WTC11 (cell line): ENCODE data around the gene GLRB. TPM values are rescaled to one million over a fixed set of nuclear protein-coding genes. Genes with fewer than 3 reads are reported as not detected.

Source experiments
- ATAC-seq: fragments of 200-7000 bp; cut with Tn5 transposase; 2 replicates; pipeline ENCODE4 v1.10.0; 2021; ENCODE audit warnings: mild to moderate bottlenecking, moderate library complexity
- CTCF ChIA-PET: fragments of 300-600 bp; sonication (Branson Sonifier 250); formaldehyde crosslinking; loops from one replicate; lab custom pipeline; 2021; ENCODE audit warnings: antibody characterized with exemption; lab: Charles Lee
- POLR2A ChIA-PET: fragments of 350-600 bp; sonication (Branson Sonifier 250); formaldehyde crosslinking; loops from one replicate; lab custom pipeline; 2021; ENCODE audit warnings: antibody characterized with exemption; lab: Charles Lee
- DNase-seq: peaks from one replicate; pipeline ENCODE4 v3.0.0; 2021; ENCODE audit warnings: low spot score
- H3K27ac Mint-ChIP-seq: 2 replicates; pipeline ENCODE4 v1.8.0; 2021; ENCODE audit warnings: mixed read lengths
- H3K27me3 Mint-ChIP-seq: 2 replicates; pipeline ENCODE4 v1.8.0; 2021; ENCODE audit warnings: low read depth, mild to moderate bottlenecking, moderate library complexity, mixed read lengths
- H3K36me3 Mint-ChIP-seq: 2 replicates; pipeline ENCODE4 v1.8.0; 2021; ENCODE audit warnings: mixed read lengths
- H3K4me1 Mint-ChIP-seq: 2 replicates; pipeline ENCODE4 v1.8.0; 2022; ENCODE audit warnings: mixed read lengths
- H3K4me3 Mint-ChIP-seq: 2 replicates; pipeline ENCODE4 v1.8.0; 2021; ENCODE audit warnings: mild to moderate bottlenecking, moderate library complexity, mixed read lengths
- H3K9me3 Mint-ChIP-seq: 2 replicates; pipeline ENCODE4 v1.8.0; 2021; ENCODE audit warnings: mixed read lengths
- CREB1 ChIP-seq: sonication (generic); formaldehyde crosslinking; IDR thresholded peaks from 2 replicates; pipeline ENCODE4 v1.8.0; 2023; ENCODE audit warnings: mild to moderate bottlenecking, missing genetic modification reagents
- ESRRA ChIP-seq: sonication (generic); formaldehyde crosslinking; IDR thresholded peaks from 2 replicates; pipeline ENCODE4 v1.8.1; 2022; ENCODE audit warnings: mild to moderate bottlenecking, missing genetic modification reagents, borderline replicate concordance
- GABPB1 ChIP-seq: sonication (generic); formaldehyde crosslinking; IDR thresholded peaks from 2 replicates; pipeline ENCODE4 v1.8.1; 2023; ENCODE audit warnings: mild to moderate bottlenecking, missing genetic modification reagents
- GTF2I ChIP-seq: fragments of 250-450 bp; sonication (Bioruptor Pico); conservative IDR thresholded peaks from 2 replicates; pipeline ENCODE4 v1.4.0; 2021; ENCODE audit warnings: mild to moderate bottlenecking
- JAZF1 ChIP-seq: fragments of 250-450 bp; sonication (Bioruptor Pico); IDR thresholded peaks from 2 replicates; pipeline ENCODE4 v1.9.0; 2021; ENCODE audit warnings: moderate library complexity, mild to moderate bottlenecking, inconsistent platforms
- JUN ChIP-seq: sonication (generic); formaldehyde crosslinking; IDR thresholded peaks from 2 replicates; pipeline ENCODE4 v1.8.0; 2023; ENCODE audit warnings: mild to moderate bottlenecking, missing genetic modification reagents
- MYBL2 ChIP-seq: sonication (generic); formaldehyde crosslinking; IDR thresholded peaks from 2 replicates; pipeline ENCODE4 v1.8.1; 2023; ENCODE audit warnings: mild to moderate bottlenecking, moderate library complexity, missing genetic modification reagents
- NFATC4 ChIP-seq: fragments of 250-450 bp; sonication (Bioruptor Pico); IDR thresholded peaks from 2 replicates; pipeline ENCODE4 v1.9.0; 2021; ENCODE audit warnings: mild to moderate bottlenecking
- NFE2L1 ChIP-seq: sonication (generic); formaldehyde crosslinking; IDR thresholded peaks from 2 replicates; pipeline ENCODE4 v1.8.1; 2023; ENCODE audit warnings: missing genetic modification reagents
- NR2C2 ChIP-seq: sonication (generic); formaldehyde crosslinking; IDR thresholded peaks from 2 replicates; pipeline ENCODE4 v1.8.0; 2022; ENCODE audit warnings: mild to moderate bottlenecking, missing genetic modification reagents
- SMAD3 ChIP-seq: sonication (generic); formaldehyde crosslinking; IDR thresholded peaks from 2 replicates; pipeline ENCODE4 v1.8.0; 2022; ENCODE audit warnings: missing genetic modification reagents, mild to moderate bottlenecking, borderline replicate concordance
- SOX15 ChIP-seq: fragments of 250-450 bp; sonication (Bioruptor Pico); IDR thresholded peaks from 2 replicates; pipeline ENCODE4 v1.9.0; 2021; ENCODE audit warnings: mild to moderate bottlenecking
- TP53 ChIP-seq: sonication (generic); formaldehyde crosslinking; IDR thresholded peaks from 2 replicates; pipeline ENCODE4 v1.8.1; 2023; ENCODE audit warnings: mild to moderate bottlenecking, missing genetic modification reagents
- ZNF263 ChIP-seq: sonication (generic); formaldehyde crosslinking; IDR thresholded peaks from 2 replicates; pipeline ENCODE4 v1.8.1; 2022; ENCODE audit warnings: low read depth, mild to moderate bottlenecking, moderate library complexity, missing genetic modification reagents
- total RNA-seq: library from RNA; stranded (reverse); gene quantifications from 3 replicates; pipeline ENCODE4 v1.2.3, GENCODE V29; 2021
- TF ChIP-seq, protein P1 (sequence below): fragments of 200-600 bp; IDR thresholded peaks from 2 replicates; pipeline ENCODE4 v1.8.0; 2022; ENCODE audit warnings: antibody characterized with exemption
- TF ChIP-seq, protein P2 (sequence below): fragments of 250-450 bp; sonication (Bioruptor Pico); IDR thresholded peaks from 2 replicates; pipeline ENCODE4 v1.9.0; 2021; ENCODE audit warnings: mild to moderate bottlenecking, borderline replicate concordance
- TF ChIP-seq, protein P3 (sequence below): fragments of 250-450 bp; sonication (Bioruptor Pico); conservative IDR thresholded peaks from 2 replicates; pipeline ENCODE4 v1.9.0; 2021; ENCODE audit warnings: mild to moderate bottlenecking
- TF ChIP-seq, protein P4 (sequence below): fragments of 250-450 bp; sonication (Bioruptor Pico); IDR thresholded peaks from 2 replicates; pipeline ENCODE4 v1.9.0; 2021; ENCODE audit warnings: mild to moderate bottlenecking
- TF ChIP-seq, protein P5 (sequence below): sonication (generic); formaldehyde crosslinking; IDR thresholded peaks from 2 replicates; pipeline ENCODE4 v1.8.1; 2023; ENCODE audit warnings: mild to moderate bottlenecking, missing genetic modification reagents

The GLRB gene
- total RNA-seq, 1 experiment from 2014 or later, result 0.31 TPM

DNA sequence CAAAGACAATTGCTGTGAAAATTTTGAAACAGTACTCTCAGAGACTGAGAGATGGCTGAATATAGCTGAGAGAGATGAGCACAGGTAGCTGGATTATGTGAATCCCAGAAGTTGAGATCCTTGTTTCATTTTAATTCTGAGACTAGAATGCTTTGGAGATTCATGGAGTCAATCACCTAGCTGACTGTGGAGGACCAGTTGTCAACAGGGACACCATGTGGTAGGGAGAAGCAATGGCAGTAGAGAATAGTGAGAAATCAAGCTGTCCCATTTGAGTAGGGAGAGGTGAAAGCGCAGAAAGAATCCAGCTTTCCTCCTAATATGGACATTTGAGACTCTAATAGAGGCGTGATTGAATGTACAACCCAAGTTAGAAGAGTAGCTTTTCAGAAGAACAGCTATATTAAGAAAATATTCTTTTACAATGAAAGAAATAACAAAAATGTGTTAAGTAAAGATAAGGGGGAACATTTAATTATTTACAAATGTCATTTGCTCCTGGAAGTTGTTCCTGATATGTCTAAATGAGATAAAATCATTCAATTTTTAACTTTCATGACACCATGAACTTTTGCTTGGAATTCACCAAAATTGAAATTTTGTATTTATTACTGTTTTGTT, 30.3 kb upstream of the GLRB start:
- H3K27ac Mint-ChIP-seq, result no peak overlapping the region
- TF ChIP-seq JAZF1, result no peak
- TF ChIP-seq, protein P1, sequence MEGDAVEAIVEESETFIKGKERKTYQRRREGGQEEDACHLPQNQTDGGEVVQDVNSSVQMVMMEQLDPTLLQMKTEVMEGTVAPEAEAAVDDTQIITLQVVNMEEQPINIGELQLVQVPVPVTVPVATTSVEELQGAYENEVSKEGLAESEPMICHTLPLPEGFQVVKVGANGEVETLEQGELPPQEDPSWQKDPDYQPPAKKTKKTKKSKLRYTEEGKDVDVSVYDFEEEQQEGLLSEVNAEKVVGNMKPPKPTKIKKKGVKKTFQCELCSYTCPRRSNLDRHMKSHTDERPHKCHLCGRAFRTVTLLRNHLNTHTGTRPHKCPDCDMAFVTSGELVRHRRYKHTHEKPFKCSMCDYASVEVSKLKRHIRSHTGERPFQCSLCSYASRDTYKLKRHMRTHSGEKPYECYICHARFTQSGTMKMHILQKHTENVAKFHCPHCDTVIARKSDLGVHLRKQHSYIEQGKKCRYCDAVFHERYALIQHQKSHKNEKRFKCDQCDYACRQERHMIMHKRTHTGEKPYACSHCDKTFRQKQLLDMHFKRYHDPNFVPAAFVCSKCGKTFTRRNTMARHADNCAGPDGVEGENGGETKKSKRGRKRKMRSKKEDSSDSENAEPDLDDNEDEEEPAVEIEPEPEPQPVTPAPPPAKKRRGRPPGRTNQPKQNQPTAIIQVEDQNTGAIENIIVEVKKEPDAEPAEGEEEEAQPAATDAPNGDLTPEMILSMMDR, result peak; percentile 38
- peak; percentile 92 for ATAC-seq
- peaks cover 7% of the 10 kb centered on the region for H3K4me1 Mint-ChIP-seq
- no peaks in the 10 kb centered on the region; the same call in 1 of the 2 replicates for H3K27me3 Mint-ChIP-seq
- no peak for DNase-seq
- no peaks in the 10 kb centered on the region for H3K9me3 Mint-ChIP-seq
- ChIA-PET CTCF (interaction anchor here (0.5 to 1.5 kb wide), 27 partner anchors 11 to 958 kb away, joined by 3 to 11 read pairs (median 4); partner anchors contain the start of genes GLRB, GRIA2 and PDGFC), POLR2A (no interaction called here)
- no peak overlapping the region for H3K4me3 Mint-ChIP-seq
- no peaks in the 10 kb centered on the region for H3K36me3 Mint-ChIP-seq

DNA sequence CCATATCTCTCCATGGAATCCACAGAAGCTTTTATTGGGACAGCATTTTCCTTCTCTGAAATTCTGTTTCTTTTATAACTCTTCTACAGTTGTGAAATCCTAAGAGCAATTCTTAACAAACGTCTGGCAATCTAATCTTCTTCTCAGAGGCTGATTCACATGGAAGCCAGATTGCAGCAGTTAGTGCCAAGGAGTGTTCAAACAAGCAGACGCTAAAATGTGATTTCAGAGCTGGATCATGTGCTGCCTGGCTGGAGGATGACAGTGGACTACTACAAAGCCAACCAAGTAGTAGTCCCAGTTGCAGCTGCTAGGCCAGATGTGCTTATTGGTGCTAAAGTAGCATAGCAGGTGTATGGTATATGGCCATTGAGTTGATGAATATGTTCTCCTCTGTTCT, 27.7 kb upstream of the GLRB start:
- no peak overlapping the region for H3K4me3 Mint-ChIP-seq
- H3K4me1 Mint-ChIP-seq, result peaks cover 8% of the 10 kb centered on the region
- no peaks in the 10 kb centered on the region; the same call in 1 of the 2 replicates for H3K27me3 Mint-ChIP-seq
- H3K27ac Mint-ChIP-seq, result no peak overlapping the region
- TF ChIP-seq CREB1 (CRISPR knock-in tag) (no peak), GTF2I (CRISPR knock-in tag) (no peak), NFATC4 (CRISPR knock-in tag) (no peak), ZNF263 (CRISPR knock-in tag) (no peak), JUN (CRISPR knock-in tag) (no peak), GABPB1 (no peak), SOX15 (CRISPR knock-in tag) (no peak), ESRRA (no peak), TP53 (CRISPR knock-in tag) (no peak), JAZF1 (no peak), SMAD3 (no peak), MYBL2 (CRISPR knock-in tag) (no peak), NFE2L1 (CRISPR knock-in tag) (no peak), NR2C2 (CRISPR knock-in tag) (no peak)
- TF ChIP-seq, protein P2, sequence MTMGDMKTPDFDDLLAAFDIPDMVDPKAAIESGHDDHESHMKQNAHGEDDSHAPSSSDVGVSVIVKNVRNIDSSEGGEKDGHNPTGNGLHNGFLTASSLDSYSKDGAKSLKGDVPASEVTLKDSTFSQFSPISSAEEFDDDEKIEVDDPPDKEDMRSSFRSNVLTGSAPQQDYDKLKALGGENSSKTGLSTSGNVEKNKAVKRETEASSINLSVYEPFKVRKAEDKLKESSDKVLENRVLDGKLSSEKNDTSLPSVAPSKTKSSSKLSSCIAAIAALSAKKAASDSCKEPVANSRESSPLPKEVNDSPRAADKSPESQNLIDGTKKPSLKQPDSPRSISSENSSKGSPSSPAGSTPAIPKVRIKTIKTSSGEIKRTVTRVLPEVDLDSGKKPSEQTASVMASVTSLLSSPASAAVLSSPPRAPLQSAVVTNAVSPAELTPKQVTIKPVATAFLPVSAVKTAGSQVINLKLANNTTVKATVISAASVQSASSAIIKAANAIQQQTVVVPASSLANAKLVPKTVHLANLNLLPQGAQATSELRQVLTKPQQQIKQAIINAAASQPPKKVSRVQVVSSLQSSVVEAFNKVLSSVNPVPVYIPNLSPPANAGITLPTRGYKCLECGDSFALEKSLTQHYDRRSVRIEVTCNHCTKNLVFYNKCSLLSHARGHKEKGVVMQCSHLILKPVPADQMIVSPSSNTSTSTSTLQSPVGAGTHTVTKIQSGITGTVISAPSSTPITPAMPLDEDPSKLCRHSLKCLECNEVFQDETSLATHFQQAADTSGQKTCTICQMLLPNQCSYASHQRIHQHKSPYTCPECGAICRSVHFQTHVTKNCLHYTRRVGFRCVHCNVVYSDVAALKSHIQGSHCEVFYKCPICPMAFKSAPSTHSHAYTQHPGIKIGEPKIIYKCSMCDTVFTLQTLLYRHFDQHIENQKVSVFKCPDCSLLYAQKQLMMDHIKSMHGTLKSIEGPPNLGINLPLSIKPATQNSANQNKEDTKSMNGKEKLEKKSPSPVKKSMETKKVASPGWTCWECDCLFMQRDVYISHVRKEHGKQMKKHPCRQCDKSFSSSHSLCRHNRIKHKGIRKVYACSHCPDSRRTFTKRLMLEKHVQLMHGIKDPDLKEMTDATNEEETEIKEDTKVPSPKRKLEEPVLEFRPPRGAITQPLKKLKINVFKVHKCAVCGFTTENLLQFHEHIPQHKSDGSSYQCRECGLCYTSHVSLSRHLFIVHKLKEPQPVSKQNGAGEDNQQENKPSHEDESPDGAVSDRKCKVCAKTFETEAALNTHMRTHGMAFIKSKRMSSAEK, result no peak
- TF ChIP-seq, protein P3, sequence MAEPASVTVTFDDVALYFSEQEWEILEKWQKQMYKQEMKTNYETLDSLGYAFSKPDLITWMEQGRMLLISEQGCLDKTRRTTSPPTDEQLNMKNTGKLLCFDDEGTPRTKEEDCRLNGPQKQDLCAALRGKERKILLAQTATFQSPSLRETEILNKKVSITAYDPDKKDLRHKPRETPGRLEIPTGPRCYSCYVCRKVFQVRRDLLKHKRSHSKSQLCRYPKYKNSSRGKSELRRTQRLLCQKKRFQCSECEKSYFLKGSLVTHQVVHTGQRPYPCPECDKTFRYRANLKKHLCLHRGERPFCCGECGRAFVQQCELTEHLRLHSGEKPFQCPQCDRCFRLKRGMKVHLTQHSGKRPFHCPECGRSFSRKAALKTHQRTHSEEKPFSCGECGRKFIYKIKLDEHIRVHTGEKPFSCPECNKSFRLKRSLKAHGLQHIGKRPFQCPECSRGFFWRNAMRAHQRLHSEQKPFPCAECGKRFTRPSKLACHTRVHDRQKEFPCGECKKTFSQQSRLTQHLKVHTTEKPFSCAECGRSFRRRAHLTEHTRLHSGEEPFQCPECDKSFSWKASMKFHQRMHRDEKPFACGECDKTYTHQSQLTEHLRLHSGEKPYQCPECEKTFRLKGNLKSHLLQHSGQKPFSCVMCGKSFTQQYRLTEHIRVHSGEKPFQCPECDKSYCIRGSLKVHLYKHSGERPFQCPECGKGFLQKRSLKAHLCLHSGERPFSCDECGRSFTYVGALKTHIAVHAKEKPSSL (CRISPR knock-in tag), result no peak
- TF ChIP-seq, protein P4, sequence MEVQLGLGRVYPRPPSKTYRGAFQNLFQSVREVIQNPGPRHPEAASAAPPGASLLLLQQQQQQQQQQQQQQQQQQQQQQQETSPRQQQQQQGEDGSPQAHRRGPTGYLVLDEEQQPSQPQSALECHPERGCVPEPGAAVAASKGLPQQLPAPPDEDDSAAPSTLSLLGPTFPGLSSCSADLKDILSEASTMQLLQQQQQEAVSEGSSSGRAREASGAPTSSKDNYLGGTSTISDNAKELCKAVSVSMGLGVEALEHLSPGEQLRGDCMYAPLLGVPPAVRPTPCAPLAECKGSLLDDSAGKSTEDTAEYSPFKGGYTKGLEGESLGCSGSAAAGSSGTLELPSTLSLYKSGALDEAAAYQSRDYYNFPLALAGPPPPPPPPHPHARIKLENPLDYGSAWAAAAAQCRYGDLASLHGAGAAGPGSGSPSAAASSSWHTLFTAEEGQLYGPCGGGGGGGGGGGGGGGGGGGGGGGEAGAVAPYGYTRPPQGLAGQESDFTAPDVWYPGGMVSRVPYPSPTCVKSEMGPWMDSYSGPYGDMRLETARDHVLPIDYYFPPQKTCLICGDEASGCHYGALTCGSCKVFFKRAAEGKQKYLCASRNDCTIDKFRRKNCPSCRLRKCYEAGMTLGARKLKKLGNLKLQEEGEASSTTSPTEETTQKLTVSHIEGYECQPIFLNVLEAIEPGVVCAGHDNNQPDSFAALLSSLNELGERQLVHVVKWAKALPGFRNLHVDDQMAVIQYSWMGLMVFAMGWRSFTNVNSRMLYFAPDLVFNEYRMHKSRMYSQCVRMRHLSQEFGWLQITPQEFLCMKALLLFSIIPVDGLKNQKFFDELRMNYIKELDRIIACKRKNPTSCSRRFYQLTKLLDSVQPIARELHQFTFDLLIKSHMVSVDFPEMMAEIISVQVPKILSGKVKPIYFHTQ (CRISPR knock-in tag), result no peak
- TF ChIP-seq, protein P5, sequence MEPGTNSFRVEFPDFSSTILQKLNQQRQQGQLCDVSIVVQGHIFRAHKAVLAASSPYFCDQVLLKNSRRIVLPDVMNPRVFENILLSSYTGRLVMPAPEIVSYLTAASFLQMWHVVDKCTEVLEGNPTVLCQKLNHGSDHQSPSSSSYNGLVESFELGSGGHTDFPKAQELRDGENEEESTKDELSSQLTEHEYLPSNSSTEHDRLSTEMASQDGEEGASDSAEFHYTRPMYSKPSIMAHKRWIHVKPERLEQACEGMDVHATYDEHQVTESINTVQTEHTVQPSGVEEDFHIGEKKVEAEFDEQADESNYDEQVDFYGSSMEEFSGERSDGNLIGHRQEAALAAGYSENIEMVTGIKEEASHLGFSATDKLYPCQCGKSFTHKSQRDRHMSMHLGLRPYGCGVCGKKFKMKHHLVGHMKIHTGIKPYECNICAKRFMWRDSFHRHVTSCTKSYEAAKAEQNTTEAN (CRISPR knock-in tag), result no peak
- H3K36me3 Mint-ChIP-seq, result no peaks in the 10 kb centered on the region
- CTCF ChIA-PET, result interaction anchor here (1.5 kb wide), 1 partner anchor 78 kb away, joined by 3 read pairs; no protein-coding TSS in a partner anchor
- ATAC-seq, result no peak
- H3K9me3 Mint-ChIP-seq, result no peaks in the 10 kb centered on the region
- DNase-seq, result no peak
- POLR2A ChIA-PET, result interaction anchor here (0.5 kb wide), 1 partner anchor 230 kb away, joined by 3 read pairs; no protein-coding TSS in a partner anchor
